CD4-positive, alpha-beta memory T cell (primary cell): Measurements from ENCODE around the gene LIPT2. TPM values are rescaled to one million over a fixed set of nuclear protein-coding genes. Genes with fewer than 3 reads are reported as not detected.
A peak's percentile ranks its signal among the peaks of the same experiment; 100 is the strongest.

Source experiments
- CTCF ChIA-PET: fragments of 350-600 bp; sonication (Branson Sonifier 250); formaldehyde crosslinking; loops from one replicate; lab custom pipeline; 2021; ENCODE audit warnings: inconsistent platforms; ENCODE audit not compliant: partially characterized antibody; lab: Charles Lee
- POLR2A ChIA-PET: fragments of 350-600 bp; sonication (Branson Sonifier 250); formaldehyde crosslinking; loops from one replicate; lab custom pipeline; 2021; ENCODE audit not compliant: partially characterized antibody; lab: Charles Lee
- DNase-seq, 5 donors: peaks; one replicate each; pipeline versions ENCODE4 v3.0.0 to v3.0.0-alpha.2; 2020 to 2022; ENCODE audit warnings: mixed read lengths in 1 of 5
- H3K27ac ChIP-seq: one replicate; pipeline ENCODE4 v1.7.0; 2013; ENCODE audit warnings: low read depth, low read length
- H3K27me3 ChIP-seq: 2 replicates; pipeline ENCODE4 v1.7.0; 2013; ENCODE audit warnings: mild to moderate bottlenecking, low read length, moderate library complexity; ENCODE audit not compliant: insufficient read depth
- H3K36me3 ChIP-seq: 2 replicates; pipeline ENCODE4 v1.7.0; 2013; ENCODE audit warnings: mild to moderate bottlenecking, low read length, moderate library complexity; ENCODE audit not compliant: insufficient read depth
- H3K4me1 ChIP-seq: 2 replicates; pipeline ENCODE4 v1.7.0; 2013; ENCODE audit warnings: mild to moderate bottlenecking, low read length, moderate library complexity; ENCODE audit not compliant: insufficient read depth
- H3K4me3 ChIP-seq, 2 donors: one replicate each; pipeline ENCODE4 v1.7.0; 2013; ENCODE audit warnings: low read length in 2 of 2, mild to moderate bottlenecking in 1 of 2
- H3K9me3 ChIP-seq, 2 donors: one replicate each; pipeline ENCODE4 v1.7.0; 2013; ENCODE audit warnings: low read length in 2 of 2, control low read depth in 1 of 2; ENCODE audit not compliant: control insufficient read depth in 1 of 2
- H3K27ac Mint-ChIP-seq, 7 donors: one replicate each; pipeline ENCODE4 v1.8.0; 2020 to 2021; ENCODE audit warnings: mixed read lengths in 7 of 7, mild to moderate bottlenecking in 6 of 7, inconsistent platforms in 3 of 7, moderate library complexity in 3 of 7
- H3K27me3 Mint-ChIP-seq, 2 donors: one replicate each; pipeline ENCODE4 v1.8.0; 2020 to 2021; ENCODE audit warnings: mixed read lengths in 2 of 2
- H3K36me3 Mint-ChIP-seq, 2 donors: one replicate each; pipeline ENCODE4 v1.8.0; 2020 to 2021; ENCODE audit warnings: mixed read lengths in 2 of 2, inconsistent platforms in 1 of 2, mild to moderate bottlenecking in 1 of 2
- H3K4me1 Mint-ChIP-seq, 4 donors: one replicate each; pipeline ENCODE4 v1.8.0; 2020 to 2021; ENCODE audit warnings: mixed read lengths in 4 of 4, mild to moderate bottlenecking in 1 of 4
- H3K4me3 Mint-ChIP-seq, 8 donors: one replicate each; pipeline ENCODE4 v1.8.0; 2020 to 2021; ENCODE audit warnings: mixed read lengths in 8 of 8, mild to moderate bottlenecking in 7 of 8, moderate library complexity in 6 of 8, inconsistent platforms in 3 of 8
- H3K9me3 Mint-ChIP-seq, 8 donors: one replicate each; pipeline ENCODE4 v1.8.0; 2020 to 2021; ENCODE audit warnings: mixed read lengths in 8 of 8, mild to moderate bottlenecking in 5 of 8, inconsistent platforms in 3 of 8, moderate library complexity in 1 of 8
- intact Hi-C: fragments of 100-400 bp; cut with micrococcal nuclease; formaldehyde crosslinking; loops from one replicate; pipeline ENCODE4 v1.15.1; 2023
- polyA plus RNA-seq, 2 donors: library from polyadenylated mRNA; unstranded; fragments of 300-500 nt; fragmentation: Illumina TruSeq; gene quantifications; one replicate each; pipeline ENCODE4 v1.2.3, GENCODE V29; 2021
- total RNA-seq, 2 experiments: library from RNA; stranded (reverse); gene quantifications; one replicate each; pipeline ENCODE4 v1.2.3, GENCODE V29; 2021

LIPT2 gene
- total and polyA plus RNA-seq, 4 experiments from 2014 or later, result 8.0 to 19.6 (median 12.6) TPM

DNA sequence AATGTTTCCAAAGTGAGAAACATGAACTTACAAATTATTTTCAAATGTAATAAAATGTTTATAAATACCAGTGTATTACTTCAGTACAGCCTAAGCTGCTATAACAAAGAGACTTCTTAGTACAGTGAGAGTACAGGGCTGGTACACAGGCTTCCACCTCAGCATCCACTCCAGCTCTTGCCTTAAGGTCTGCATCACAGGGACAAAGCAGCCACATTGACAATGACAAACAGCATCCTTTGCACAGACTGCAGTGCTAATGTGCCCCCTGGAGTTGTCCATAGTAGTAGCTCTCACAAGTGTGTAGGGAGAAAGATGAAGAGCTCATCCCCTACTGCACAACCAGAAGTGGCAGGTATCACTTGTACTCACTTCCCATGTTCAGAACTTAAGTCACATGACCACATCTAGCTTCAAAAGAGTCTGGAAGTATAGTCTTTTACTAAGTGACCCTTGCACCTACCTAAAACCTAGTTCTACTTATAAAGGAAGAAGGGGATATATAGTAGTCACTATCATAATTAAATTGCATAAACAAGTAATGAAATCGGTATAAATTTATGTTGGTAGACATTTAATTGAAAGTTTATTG is 10.7 kb upstream of the LIPT2 start:
- no peak overlapping the region for H3K4me3 Mint-ChIP-seq
- no peaks in the 10 kb centered on the region for H3K27me3 ChIP-seq
- H3K9me3 ChIP-seq, result no peaks in the 10 kb centered on the region
- H3K9me3 Mint-ChIP-seq, result peaks cover 0 to 16% (median 9%) of the 10 kb centered on the region in 8 donors
- peaks cover 0 to 1% (median 0%) of the 10 kb centered on the region in 4 donors for H3K4me1 Mint-ChIP-seq
- POLR2A ChIA-PET, result interaction anchor here (0.6 kb wide), 2 partner anchors 11 to 127 kb away, joined by 3 to 4 read pairs; partner anchors contain the start of gene LIPT2
- H3K27me3 Mint-ChIP-seq, result peaks cover 0 to 6% of the 10 kb centered on the region in 2 donors
- peaks cover 0 to 3% of the 10 kb centered on the region in 2 donors for H3K36me3 Mint-ChIP-seq
- no peak for DNase-seq
- H3K27ac ChIP-seq, result no peak overlapping the region
- no peaks in the 10 kb centered on the region for H3K4me1 ChIP-seq
- no peak overlapping the region for H3K4me3 ChIP-seq
- H3K36me3 ChIP-seq, result no peaks in the 10 kb centered on the region
- intact Hi-C loops, result no loop called here
- CTCF ChIA-PET, result no interaction called here
- no peak overlapping the region for H3K27ac Mint-ChIP-seq

DNA sequence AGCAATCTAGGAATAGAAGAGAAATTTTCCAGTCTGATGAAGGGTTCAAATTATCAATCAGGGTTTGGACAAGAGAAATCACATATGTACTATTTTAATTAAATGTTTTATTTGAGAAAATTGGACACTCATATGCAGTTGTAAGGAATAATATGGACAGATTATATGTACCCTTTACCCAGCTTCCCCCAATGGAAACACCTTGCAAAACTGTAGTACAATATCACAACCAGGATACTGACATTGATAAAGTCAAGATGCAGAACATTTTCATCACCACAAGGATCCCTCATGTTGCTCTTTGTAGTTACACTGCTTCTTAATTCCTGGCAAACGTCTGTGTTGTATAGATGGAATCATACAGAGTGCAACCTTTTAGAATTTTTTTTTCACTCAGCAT is 1.4 kb upstream of the LIPT2 start:
- no peak for DNase-seq
- H3K9me3 Mint-ChIP-seq, result no peaks in the 10 kb centered on the region
- peak overlapping the region in 1 of 8 donors; percentile 32 for H3K4me3 Mint-ChIP-seq
- POLR2A ChIA-PET, result interaction anchor here (2.4 kb wide), 2 partner anchors 97 to 98 kb away, joined by 40 to 48 read pairs; partner anchors contain the start of genes PGM2L1 and POLD3
- Histone ChIP-seq H3K4me1 (peaks cover 12% of the 10 kb centered on the region), H3K36me3 (no peaks in the 10 kb centered on the region), H3K9me3 (no peaks in the 10 kb centered on the region), H3K4me3 (no peak overlapping the region), H3K27ac (no peak overlapping the region), H3K27me3 (no peaks in the 10 kb centered on the region)
- no peaks in the 10 kb centered on the region for H3K27me3 Mint-ChIP-seq
- peak overlapping the region in 3 of 7 donors; percentile 12 to 58 (median 57) for H3K27ac Mint-ChIP-seq
- intact Hi-C loops, result loop anchor here (5.0 kb wide), 3 partner anchors 618 to 1703 kb away; partner anchors contain the start of genes COA4, FCHSD2, PAAF1 and STARD10
- H3K36me3 Mint-ChIP-seq, result peaks cover 2 to 13% of the 10 kb centered on the region in 2 donors
- peaks cover 9 to 32% (median 20%) of the 10 kb centered on the region in 4 donors for H3K4me1 Mint-ChIP-seq
- CTCF ChIA-PET, result interaction anchor here (0.7 to 1.2 kb wide), 2 partner anchors 32 to 245 kb away, joined by 4 to 5 read pairs; no protein-coding TSS in a partner anchor

DNA sequence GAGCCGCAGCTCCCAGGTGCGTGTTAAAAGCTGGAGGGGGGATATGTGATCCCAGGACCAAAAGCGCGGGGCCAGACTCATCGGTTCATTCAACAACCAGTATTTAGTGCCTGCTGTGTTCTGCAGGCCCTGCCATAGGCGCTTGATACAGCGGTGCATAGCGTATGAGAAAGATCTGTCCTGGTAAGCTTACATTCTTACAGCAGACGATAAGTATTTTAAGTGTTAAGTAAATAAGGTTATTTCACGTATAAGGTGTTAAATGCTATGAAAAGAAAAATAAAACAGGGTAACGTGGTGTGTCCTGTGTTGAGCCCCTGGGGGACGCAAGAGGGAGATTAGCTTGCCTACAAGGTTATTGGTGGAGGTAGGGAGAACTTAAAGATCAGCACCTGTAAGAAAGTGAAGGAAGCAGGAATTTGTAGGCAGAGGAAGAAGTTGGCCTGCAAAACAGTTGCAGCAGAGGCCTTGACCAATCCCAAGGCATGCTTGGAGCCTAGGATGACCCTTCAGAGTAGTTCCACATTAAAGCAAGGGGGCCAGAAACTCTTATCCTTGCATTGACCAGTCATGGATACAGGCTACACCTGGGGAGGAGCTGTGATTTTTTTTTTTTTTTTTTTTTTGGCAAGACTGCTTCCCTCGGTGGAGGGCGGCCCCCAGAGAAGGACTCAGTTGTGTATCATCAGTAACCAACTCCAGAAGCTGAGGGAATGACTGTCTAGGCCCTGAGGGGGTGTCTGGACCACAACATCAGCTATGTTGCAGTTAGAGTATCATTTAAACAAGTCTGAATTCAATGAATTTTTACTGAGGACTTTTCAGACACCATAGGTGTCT is 487 bp upstream of the LIPT2 start:
- POLR2A ChIA-PET, result interaction anchor here (0.7 to 2.5 kb wide), 21 partner anchors 8 to 895 kb away, joined by 3 to 48 read pairs (median 4); partner anchors contain the start of genes C2CD3, FAM168A, PGM2L1 and POLD3
- no peaks in the 10 kb centered on the region for H3K27me3 Mint-ChIP-seq
- peak overlapping the region; percentile 39 to 84 for H3K4me3 ChIP-seq
- H3K4me1 ChIP-seq, result peaks cover 12% of the 10 kb centered on the region
- CTCF ChIA-PET, result interaction anchor here (0.7 to 2.1 kb wide), 8 partner anchors 8 to 246 kb away, joined by 3 to 9 read pairs (median 4); partner anchors contain the start of gene PGM2L1
- H3K27ac Mint-ChIP-seq, result peak overlapping the region; percentile 64 to 96 (median 93)
- no peaks in the 10 kb centered on the region for H3K9me3 Mint-ChIP-seq
- H3K27ac ChIP-seq, result peak overlapping the region; percentile 94
- H3K36me3 Mint-ChIP-seq, result peaks cover 2 to 13% of the 10 kb centered on the region in 2 donors
- no peaks in the 10 kb centered on the region for H3K27me3 ChIP-seq
- intact Hi-C loops, result loop anchor here (1.0 to 5.0 kb wide), 7 partner anchors 96 to 1702 kb away; partner anchors contain the start of genes C2CD3, COA4, FCHSD2 and PAAF1
- H3K9me3 ChIP-seq, result no peaks in the 10 kb centered on the region
- peaks cover 9 to 32% (median 20%) of the 10 kb centered on the region in 4 donors for H3K4me1 Mint-ChIP-seq
- DNase-seq, result peak in 1 of 5 donors; percentile 0
- no peaks in the 10 kb centered on the region for H3K36me3 ChIP-seq
- peak overlapping the region; percentile 87 to 93 (median 88) for H3K4me3 Mint-ChIP-seq

DNA sequence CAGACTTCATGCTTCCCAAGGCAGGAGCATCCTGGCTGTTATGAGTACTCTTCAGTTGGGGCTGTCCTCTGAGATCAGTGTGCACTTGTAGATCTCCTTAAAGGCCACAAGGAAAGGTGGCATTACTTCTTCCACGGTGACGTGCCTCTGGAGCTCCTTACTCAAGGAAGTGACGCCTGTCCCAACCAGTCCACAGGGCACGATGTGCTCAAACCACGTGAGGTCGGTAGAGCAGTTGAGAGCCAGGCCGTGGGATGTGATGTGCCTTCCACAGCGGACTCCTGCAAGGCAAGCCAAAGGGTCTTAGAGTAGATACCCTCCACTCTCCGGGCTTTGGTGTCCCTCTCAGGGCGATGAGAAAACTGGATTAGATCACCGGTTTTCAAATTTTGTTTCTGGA is 1.4 kb downstream of the LIPT2 start:
- no peak for DNase-seq
- CTCF ChIA-PET, result interaction anchor here (1.1 kb wide), 1 partner anchor 38 kb away, joined by 3 read pairs; no protein-coding TSS in a partner anchor
- H3K36me3 ChIP-seq, result no peaks in the 10 kb centered on the region
- H3K9me3 ChIP-seq, result no peaks in the 10 kb centered on the region
- intact Hi-C loops, result loop anchor here (5.0 kb wide), 3 partner anchors 615 to 1700 kb away; partner anchors contain the start of genes COA4, FCHSD2, PAAF1 and STARD10
- Mint-ChIP-seq H3K4me1 (peaks cover 9 to 32% (median 20%) of the 10 kb centered on the region in 4 donors), H3K27me3 (no peaks in the 10 kb centered on the region), H3K36me3 (peaks cover 2 to 7% of the 10 kb centered on the region in 2 donors), H3K4me3 (peak overlapping the region in 7 of 8 donors; percentile 30 to 85 (median 46)), H3K9me3 (no peaks in the 10 kb centered on the region), H3K27ac (peak overlapping the region in 6 of 7 donors; percentile 9 to 93 (median 64))
- no peak overlapping the region for H3K4me3 ChIP-seq
- POLR2A ChIA-PET, result interaction anchor here (1.5 to 2.5 kb wide), 2 partner anchors 101 to 321 kb away, joined by 5 to 17 read pairs; partner anchors contain the start of genes C2CD3 and PPME1
- H3K27ac ChIP-seq, result no peak overlapping the region
- peaks cover 12% of the 10 kb centered on the region for H3K4me1 ChIP-seq
- no peaks in the 10 kb centered on the region for H3K27me3 ChIP-seq

DNA sequence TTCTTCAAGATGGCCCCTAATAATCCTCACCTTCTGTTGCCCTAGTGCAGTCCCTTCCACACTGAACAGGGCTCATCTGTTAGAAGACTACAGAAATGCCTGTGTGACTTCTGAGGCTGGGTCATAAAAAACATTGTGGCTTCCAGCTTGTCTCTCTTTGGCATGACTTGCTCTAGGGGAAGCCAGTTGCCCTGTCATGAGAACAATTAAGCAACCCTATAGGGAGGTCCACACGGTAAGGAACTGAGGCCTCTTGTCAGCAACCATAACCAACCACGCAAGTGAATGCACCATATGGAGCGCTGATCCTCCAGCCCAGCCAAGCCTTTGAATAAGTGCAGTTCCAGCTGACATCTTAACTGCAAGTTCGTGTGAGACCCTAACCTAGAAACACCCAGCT is 2.6 kb downstream of the LIPT2 start:
- no peaks in the 10 kb centered on the region for H3K9me3 ChIP-seq
- no peak overlapping the region for H3K27ac ChIP-seq
- Mint-ChIP-seq H3K27me3 (no peaks in the 10 kb centered on the region), H3K9me3 (no peaks in the 10 kb centered on the region), H3K4me3 (no peak overlapping the region), H3K4me1 (peaks cover 9 to 26% (median 16%) of the 10 kb centered on the region in 4 donors), H3K27ac (peak overlapping the region in 3 of 7 donors; percentile 42 to 82 (median 73)), H3K36me3 (peaks cover 0 to 2% of the 10 kb centered on the region in 2 donors)
- POLR2A ChIA-PET, result no interaction called here
- H3K4me1 ChIP-seq, result peaks cover 12% of the 10 kb centered on the region
- no peak overlapping the region for H3K4me3 ChIP-seq
- H3K27me3 ChIP-seq, result no peaks in the 10 kb centered on the region
- intact Hi-C loops, result loop anchor here (5.0 kb wide), 3 partner anchors 614 to 1699 kb away; partner anchors contain the start of genes COA4, FCHSD2, PAAF1 and STARD10
- no peak for DNase-seq
- CTCF ChIA-PET, result interaction anchor here (1.1 kb wide), 1 partner anchor 37 kb away, joined by 3 read pairs; no protein-coding TSS in a partner anchor
- H3K36me3 ChIP-seq, result no peaks in the 10 kb centered on the region

DNA sequence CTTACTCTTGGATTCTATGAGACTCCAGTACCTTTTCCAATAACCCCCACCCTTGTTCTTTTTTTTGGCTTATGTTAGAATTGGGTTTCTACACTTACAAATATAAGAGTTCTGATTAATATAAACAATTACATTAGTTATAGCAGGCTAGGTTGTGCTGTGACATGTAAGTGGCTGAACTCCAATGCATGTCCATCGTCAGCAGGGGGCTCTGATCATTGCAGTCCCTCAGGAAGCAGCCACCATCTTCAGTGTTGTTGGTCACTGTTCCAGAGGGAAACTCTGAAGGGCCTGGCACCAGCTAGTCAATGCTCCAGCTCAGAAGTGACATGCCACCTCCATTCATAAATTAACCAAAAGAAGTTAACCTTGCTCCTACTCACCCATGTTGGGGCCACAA is 5.6 kb downstream of the LIPT2 start:
- peaks cover 4% of the 10 kb centered on the region for H3K4me1 ChIP-seq
- ChIA-PET POLR2A (no interaction called here), CTCF (interaction anchor here (0.5 kb wide), 1 partner anchor 12 kb away, joined by 3 read pairs; no protein-coding TSS in a partner anchor)
- DNase-seq, result no peak
- peaks cover 0 to 2% of the 10 kb centered on the region in 2 donors for H3K36me3 Mint-ChIP-seq
- no peaks in the 10 kb centered on the region for H3K9me3 ChIP-seq
- H3K27me3 Mint-ChIP-seq, result no peaks in the 10 kb centered on the region
- no peaks in the 10 kb centered on the region for H3K27me3 ChIP-seq
- H3K9me3 Mint-ChIP-seq, result no peaks in the 10 kb centered on the region
- no peaks in the 10 kb centered on the region for H3K36me3 ChIP-seq
- H3K27ac Mint-ChIP-seq, result no peak overlapping the region
- no peak overlapping the region for H3K4me3 ChIP-seq
- H3K27ac ChIP-seq, result no peak overlapping the region
- intact Hi-C loops, result no loop called here
- H3K4me1 Mint-ChIP-seq, result peaks cover 2 to 9% (median 4%) of the 10 kb centered on the region in 4 donors
- H3K4me3 Mint-ChIP-seq, result no peak overlapping the region
